ENCODE results near the gene PRKCSH.

DNA sequence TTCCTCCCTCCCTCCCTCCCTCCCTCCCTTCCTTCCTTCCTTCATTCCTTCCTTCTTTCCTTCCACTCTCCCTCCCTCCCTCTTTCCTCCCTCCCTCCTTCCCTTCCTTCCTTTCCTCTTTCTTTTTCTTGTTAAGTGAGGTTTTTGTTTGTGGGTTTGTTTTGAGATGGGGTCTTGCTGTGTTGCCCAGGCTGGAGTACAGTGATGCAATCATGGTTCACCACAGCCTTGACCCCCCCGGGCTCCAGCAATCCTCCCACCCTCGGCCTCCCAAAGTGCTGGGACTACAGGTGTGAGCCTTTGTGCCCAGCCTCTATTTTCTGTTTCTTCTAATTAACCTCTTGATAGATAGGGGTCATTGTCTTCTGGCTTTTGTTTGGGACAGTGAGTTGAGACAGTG, 26.0 kb downstream of the PRKCSH start:
- TF ChIP-seq, protein P1, sequence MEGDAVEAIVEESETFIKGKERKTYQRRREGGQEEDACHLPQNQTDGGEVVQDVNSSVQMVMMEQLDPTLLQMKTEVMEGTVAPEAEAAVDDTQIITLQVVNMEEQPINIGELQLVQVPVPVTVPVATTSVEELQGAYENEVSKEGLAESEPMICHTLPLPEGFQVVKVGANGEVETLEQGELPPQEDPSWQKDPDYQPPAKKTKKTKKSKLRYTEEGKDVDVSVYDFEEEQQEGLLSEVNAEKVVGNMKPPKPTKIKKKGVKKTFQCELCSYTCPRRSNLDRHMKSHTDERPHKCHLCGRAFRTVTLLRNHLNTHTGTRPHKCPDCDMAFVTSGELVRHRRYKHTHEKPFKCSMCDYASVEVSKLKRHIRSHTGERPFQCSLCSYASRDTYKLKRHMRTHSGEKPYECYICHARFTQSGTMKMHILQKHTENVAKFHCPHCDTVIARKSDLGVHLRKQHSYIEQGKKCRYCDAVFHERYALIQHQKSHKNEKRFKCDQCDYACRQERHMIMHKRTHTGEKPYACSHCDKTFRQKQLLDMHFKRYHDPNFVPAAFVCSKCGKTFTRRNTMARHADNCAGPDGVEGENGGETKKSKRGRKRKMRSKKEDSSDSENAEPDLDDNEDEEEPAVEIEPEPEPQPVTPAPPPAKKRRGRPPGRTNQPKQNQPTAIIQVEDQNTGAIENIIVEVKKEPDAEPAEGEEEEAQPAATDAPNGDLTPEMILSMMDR (IDR thresholded peaks at IDR 0.05) = no peak
- no peak for TF ChIP-seq POLR2A (IDR thresholded peaks at IDR 0.05)
